Mucosa of descending colon (tissue), 3 donors: ENCODE data around the gene PNMA8C. TPM values are rescaled to one million over a fixed set of nuclear protein-coding genes. Genes with fewer than 3 reads are reported as not detected.
"Not testable (repeated sequence)": the region's sequence is repeated elsewhere in the genome, so short reads cannot be mapped to it uniquely, and the experiment has no call there.

Source experiments
- ATAC-seq: fragments of 200-7000 bp; cut with Tn5 transposase; one replicate; pipeline ENCODE4 v1.9.1; 2020; ENCODE audit warnings: mild to moderate bottlenecking, moderate library complexity
- DNase-seq, 3 donors: peaks; one replicate each; pipeline ENCODE4 v3.0.0-alpha.2; 2020
- H3K36me3 ChIP-seq: fragments of 200-600 bp; one replicate; pipeline ENCODE4 v1.8.0; 2021; ENCODE audit warnings: low read depth, mild to moderate bottlenecking
- H3K4me1 ChIP-seq: fragments of 200-600 bp; one replicate; pipeline ENCODE4 v1.8.0; 2021; ENCODE audit warnings: low read depth, mild to moderate bottlenecking
- H3K4me3 ChIP-seq: fragments of 200-600 bp; one replicate; pipeline ENCODE4 v1.8.0; 2021; ENCODE audit warnings: mild to moderate bottlenecking
- H3K9me3 ChIP-seq: fragments of 200-600 bp; one replicate; pipeline ENCODE4 v1.8.0; 2021; ENCODE audit warnings: mild to moderate bottlenecking
- CTCF ChIP-seq: fragments of 200-600 bp; IDR thresholded peaks from one replicate; pipeline ENCODE4 v1.8.0; 2022; ENCODE audit warnings: antibody characterized with exemption, mild to moderate bottlenecking
- intact Hi-C, 2 donors: fragments of 100-400 bp; cut with DNase I in 1 of 2; cut with micrococcal nuclease in 1 of 2; formaldehyde crosslinking; loops; one replicate each; pipeline versions ENCODE4 v1.11.0 to v1.11.1; 2022; cut with DNase I, micrococcal nuclease
- total RNA-seq, 3 donors: library from RNA; stranded (reverse); fragmentation: NEBNext Ultra II Directional in 2 of 3; extraction: Animal tissue kit (Norgen Biotek cat#: 25700) in 2 of 3; gene quantifications; one replicate each; pipeline versions ENCODE4 v1.2.1 to v1.2.4, GENCODE V29; 2021 to 2023
- donor health status: DM: no; HTN: no; CAD: no; lungs with moderate emphysema.
- donor health status: DM: no; HTN: no; CAD: no.
- donor health status: DM: no; HTN: yes; CAD: no.

PNMA8C gene
- total RNA-seq, 3 donors from 2014 or later = 0.57 TPM; not detected in 2

DNA sequence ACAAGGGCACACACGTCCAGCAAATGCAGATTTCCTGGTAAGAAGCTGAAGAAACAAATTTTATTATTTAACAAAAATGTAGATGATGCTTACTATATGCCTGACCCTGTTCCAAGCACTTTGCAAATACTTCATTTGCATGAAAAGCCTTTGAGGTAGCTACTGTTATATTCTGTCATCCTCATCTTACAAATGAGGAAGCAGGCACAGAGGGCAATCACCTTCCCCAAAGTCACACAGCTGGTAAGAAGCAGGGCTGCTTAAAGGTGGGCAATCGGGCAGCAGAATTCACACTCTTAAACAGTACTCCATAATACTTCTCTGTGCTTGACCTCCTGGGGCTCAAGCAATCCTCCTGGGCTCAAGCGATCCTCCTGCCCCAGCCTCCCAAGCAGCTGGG is 18.3 kb upstream of the PNMA8C start:
- DNase-seq (no peak), ATAC-seq (no peak)
- Histone ChIP-seq H3K9me3 (no peaks in the 10 kb centered on the region), H3K4me3 (no peak overlapping the region), H3K36me3 (no peaks in the 10 kb centered on the region), H3K4me1 (no peaks in the 10 kb centered on the region)
- TF ChIP-seq CTCF = no peak
- intact Hi-C loops = no loop called here

DNA sequence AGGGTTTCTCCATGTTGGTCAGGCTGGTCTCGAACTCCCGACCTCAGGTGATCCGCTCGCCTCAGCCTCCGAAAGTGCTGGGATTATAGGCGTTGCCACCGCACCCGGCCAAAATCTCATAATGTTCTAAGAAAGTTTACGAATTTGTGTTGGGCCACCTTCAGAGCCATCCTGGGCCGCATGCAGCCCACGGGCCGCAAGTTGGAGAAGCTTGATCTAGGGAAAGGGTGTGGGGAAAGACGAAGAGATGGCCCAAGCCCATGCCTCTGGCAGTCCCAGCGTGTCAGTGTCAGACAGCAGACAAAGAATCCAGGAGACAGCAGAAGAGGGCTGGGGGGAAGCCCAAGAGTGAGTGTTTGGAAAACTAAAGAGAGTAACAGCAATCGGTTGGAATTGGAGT is 17.3 kb upstream of the PNMA8C start:
- Histone ChIP-seq H3K36me3 (no peaks in the 10 kb centered on the region), H3K4me1 (no peaks in the 10 kb centered on the region), H3K4me3 (no peak overlapping the region), H3K9me3 (no peaks in the 10 kb centered on the region)
- no peak for DNase-seq
- intact Hi-C loops = no loop called here
- no peak for ATAC-seq
- TF ChIP-seq CTCF = no peak

DNA sequence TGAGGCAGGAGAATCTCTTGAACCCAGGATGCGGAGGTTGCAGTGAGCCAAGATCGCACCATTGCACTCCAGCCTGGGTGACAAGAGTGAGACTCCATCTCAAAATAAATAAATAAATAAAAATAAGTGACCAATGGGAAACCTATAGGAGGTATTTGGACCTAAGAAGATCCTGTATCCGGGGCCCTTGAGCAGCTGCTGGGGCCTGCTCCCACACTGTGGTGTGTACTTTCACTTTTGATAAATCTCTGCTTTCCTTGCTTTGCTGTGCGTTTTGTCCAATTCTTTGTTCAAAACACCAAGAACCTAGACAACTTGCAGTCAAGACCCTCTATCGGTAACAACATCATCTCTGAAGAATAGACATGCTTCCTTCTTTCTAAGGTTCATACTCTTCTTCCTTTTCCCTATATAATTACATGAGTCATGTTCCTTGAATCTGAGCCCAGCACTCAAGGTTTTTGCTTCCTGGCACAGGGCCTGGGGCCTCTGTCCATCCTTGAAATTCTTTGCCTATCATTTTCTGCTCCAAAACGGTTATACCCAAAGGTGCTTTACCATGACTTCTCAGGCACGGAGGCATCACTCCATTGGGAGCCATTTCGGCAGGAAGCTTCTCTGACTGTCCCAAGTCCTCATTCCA is 14.2 kb upstream of the PNMA8C start:
- intact Hi-C loops = no loop called here
- Histone ChIP-seq H3K9me3 (no peaks in the 10 kb centered on the region), H3K4me3 (no peak overlapping the region), H3K36me3 (no peaks in the 10 kb centered on the region), H3K4me1 (no peaks in the 10 kb centered on the region)
- DNase-seq (peak in 1 of 3 donors; percentile 12), ATAC-seq (peak; percentile 29)
- TF ChIP-seq CTCF = no peak

GRCh38 chr19:46441866-46442265 is 13.1 kb upstream of the PNMA8C start:
- Histone ChIP-seq H3K9me3 (no peaks in the 10 kb centered on the region), H3K4me1 (no peaks in the 10 kb centered on the region), H3K4me3 (no peak overlapping the region), H3K36me3 (no peaks in the 10 kb centered on the region)
- intact Hi-C loops = no loop called here
- DNase-seq (no peak), ATAC-seq (no peak)
- no peak for TF ChIP-seq CTCF

DNA sequence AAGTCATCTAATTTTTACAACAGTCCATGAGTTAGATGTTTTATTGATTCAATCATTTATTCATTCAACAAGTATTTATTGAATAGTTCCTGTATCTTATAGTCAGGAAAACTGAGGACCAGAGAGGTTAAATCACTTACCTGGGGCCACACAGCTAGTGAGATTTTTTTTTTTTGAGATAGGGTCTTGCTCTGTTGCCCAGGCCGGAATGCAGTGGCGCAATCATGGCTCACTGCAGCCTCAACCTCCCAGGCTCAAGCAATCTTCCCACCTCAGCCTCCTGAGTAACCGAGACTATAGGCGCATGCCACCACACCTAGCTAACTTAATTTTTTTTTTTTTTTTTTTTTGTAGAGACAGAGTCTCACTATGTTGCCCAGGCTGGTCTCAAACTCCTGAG is 7.0 kb upstream of the PNMA8C start:
- H3K9me3 ChIP-seq, DNase-seq, ATAC-seq, H3K4me3 ChIP-seq, H3K4me1 ChIP-seq, intact Hi-C loops, H3K36me3 ChIP-seq: not testable (repeated sequence)

DNA sequence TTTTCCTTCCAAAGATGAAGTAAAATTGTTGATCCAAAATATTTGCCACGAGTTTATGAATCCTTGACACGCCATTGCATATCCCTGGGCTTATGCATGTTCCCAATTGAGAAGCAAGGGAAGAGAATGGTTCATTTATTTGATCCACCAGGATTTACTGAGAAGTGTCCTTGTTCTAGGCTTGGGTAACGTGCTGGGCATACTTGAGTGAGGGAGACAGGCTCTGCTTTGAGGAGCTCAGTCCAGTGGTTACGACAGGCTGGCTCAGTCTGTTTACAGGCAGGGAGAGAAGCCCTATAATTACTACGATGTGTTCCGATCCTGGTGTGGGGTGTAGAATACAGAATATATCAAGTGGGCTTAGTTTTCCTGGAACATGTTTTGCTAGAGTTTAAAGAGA is 6.3 kb upstream of the PNMA8C start:
- intact Hi-C loops = no loop called here
- ATAC-seq (no peak), DNase-seq (no peak)
- H3K36me3 ChIP-seq = no peaks in the 10 kb centered on the region
- no peak for TF ChIP-seq CTCF
- no peak overlapping the region for H3K4me3 ChIP-seq
- H3K9me3 ChIP-seq = no peaks in the 10 kb centered on the region
- no peaks in the 10 kb centered on the region for H3K4me1 ChIP-seq

DNA sequence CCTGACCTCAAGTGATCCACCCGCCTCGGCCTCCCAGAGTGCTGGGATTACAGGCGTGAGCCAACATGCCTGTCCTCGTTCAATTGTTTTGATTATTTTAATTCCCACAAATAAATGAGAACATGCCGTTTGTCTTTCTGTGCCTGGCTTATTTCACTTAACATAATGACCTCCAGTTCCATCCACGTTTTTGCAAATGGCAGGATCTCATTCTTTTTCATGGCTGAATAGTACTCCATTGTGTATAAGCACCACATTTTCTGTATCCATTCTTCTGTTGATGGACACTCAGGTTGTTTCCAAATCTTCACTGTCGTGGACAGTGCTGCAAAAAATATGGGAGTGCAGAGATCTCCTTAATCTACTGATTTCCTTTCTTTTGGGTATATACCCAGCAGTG is 4.7 kb upstream of the PNMA8C start:
- H3K4me1 ChIP-seq, DNase-seq, ATAC-seq, intact Hi-C loops, H3K4me3 ChIP-seq, H3K9me3 ChIP-seq, H3K36me3 ChIP-seq: not testable (repeated sequence)
